ENCODE results near the gene CCNY.

GRCh38 chr10:35340975-35341374 lies 4.7 kb downstream of the CCNY start:
- TF ChIP-seq CTCF (IDR thresholded peaks at IDR 0.05) (no peak), POLR2A (IDR thresholded peaks at IDR 0.05) (no peak)

All from prostate gland (tissue), 2 donors.